Gastrocnemius medialis (tissue), 4 donors: Measurements from ENCODE around the gene ANO9. TPM values are rescaled to one million over a fixed set of nuclear protein-coding genes. Genes with fewer than 3 reads are reported as not detected.

ENCODE experiments used
- ATAC-seq, 2 donors: fragments of 150-250 bp; one replicate each; pipeline ENCODE4 v1.9.1; 2016
- DNase-seq, 2 donors: peaks; one replicate each; pipeline ENCODE4 v3.0.0-alpha.2; 2019
- H3K27ac ChIP-seq, 4 donors: fragments of 200-600 bp; sonication (generic); 1 replicate in 1 of 4; 2 replicates in 3 of 4; pipeline ENCODE4 v1.5.1; 2016 to 2018; ENCODE audit warnings: mild to moderate bottlenecking in 2 of 4, moderate library complexity in 1 of 4
- H3K27me3 ChIP-seq, 3 donors: fragments of 200-600 bp; sonication (generic) in 2 of 3; 1 replicate in 1 of 3; 2 replicates in 2 of 3; pipeline versions ENCODE4 v1.5.1 to v1.6.0; 2016 to 2019; ENCODE audit warnings: mild to moderate bottlenecking in 1 of 3, moderate library complexity in 1 of 3
- H3K36me3 ChIP-seq, 2 donors: fragments of 200-600 bp; sonication (generic) in 1 of 2; one replicate each; pipeline ENCODE4 v1.5.1; 2017 to 2018
- H3K4me1 ChIP-seq, 2 donors: fragments of 200-600 bp; sonication (generic) in 1 of 2; one replicate each; pipeline ENCODE4 v1.5.1; 2016 to 2017; ENCODE audit warnings: mild to moderate bottlenecking in 2 of 2
- H3K4me3 ChIP-seq, 4 donors: fragments of 200-600 bp; sonication (generic) in 3 of 4; 1 replicate in 1 of 4; 2 replicates in 3 of 4; pipeline ENCODE4 v1.5.1; 2016 to 2019; ENCODE audit warnings: mild to moderate bottlenecking in 2 of 4
- H3K9me3 ChIP-seq, 3 donors: fragments of 200-600 bp; sonication (generic) in 2 of 3; 1 replicate in 1 of 3; 2 replicates in 2 of 3; pipeline ENCODE4 v1.5.1; 2016 to 2019
- CTCF ChIP-seq, 5 experiments: fragments of 450-650 bp in 3 of 5; fragments of 200-600 bp in 2 of 5; sonication (generic) in 2 of 5; IDR thresholded peaks in 4 of 5; conservative IDR thresholded peaks in 1 of 5; 1 replicate in 4 of 5; 2 replicates in 1 of 5; pipeline ENCODE4 v1.5.1; 2016 to 2019; ENCODE audit warnings: antibody characterized with exemption in 5 of 5, mild to moderate bottlenecking in 3 of 5, moderate library complexity in 3 of 5
- POLR2A ChIP-seq, 2 donors: fragments of 450-650 bp; IDR thresholded peaks; one replicate each; pipeline ENCODE4 v1.6.1; 2017; ENCODE audit warnings: antibody characterized with exemption in 2 of 2, mild to moderate bottlenecking in 2 of 2, moderate library complexity in 2 of 2
- in situ Hi-C, 4 donors: fragments of 200-750 bp; cut with MboI; loops; one replicate each; pipeline versions ENCODE4 v1.15.0 to v1.8.0; 2017; ENCODE audit warnings: low sequenced_read_pairs in 4 of 4
- intact Hi-C: fragments of 100-400 bp; cut with DNase I; formaldehyde crosslinking; loops from one replicate; pipeline ENCODE4 v1.15.1; 2023; ENCODE audit warnings: low total_unique reads
- total RNA-seq, 4 donors: library from RNA; depleted of rRNA; stranded (reverse); fragments of >200 nt; gene quantifications; one replicate each; pipeline versions ENCODE4 v1.1.0 to v1.2.3, GENCODE V29; 2016

Gene ANO9
- total RNA-seq, 4 donors from 2014 or later = 0.23 to 0.41 TPM; not detected in 2

GRCh38 chr11:381501-382072 lies 60.2 kb downstream of the ANO9 start:
- no peaks in the 10 kb centered on the region for H3K36me3 ChIP-seq
- no peaks in the 10 kb centered on the region for H3K4me1 ChIP-seq
- H3K4me3 ChIP-seq = no peak overlapping the region
- intact Hi-C loops (no loop called here), in situ Hi-C loops (no loop called here)
- DNase-seq (no peak), ATAC-seq (no peak)
- H3K27ac ChIP-seq = no peak overlapping the region
- peaks cover 0 to 20% (median 3%) of the 10 kb centered on the region in 3 donors for H3K27me3 ChIP-seq
- no peaks in the 10 kb centered on the region for H3K9me3 ChIP-seq
- TF ChIP-seq CTCF (IDR thresholded peaks at IDR 0.05 in 4 of 5, conservative IDR thresholded peaks at IDR 0.05 in 1 of 5) (no peak), POLR2A (IDR thresholded peaks at IDR 0.05) (no peak)

GRCh38 chr11:380996-381395 lies 60.8 kb downstream of the ANO9 start:
- intact Hi-C loops (no loop called here), in situ Hi-C loops (no loop called here)
- Histone ChIP-seq H3K36me3 (no peaks in the 10 kb centered on the region), H3K4me3 (no peak overlapping the region), H3K9me3 (no peaks in the 10 kb centered on the region), H3K27ac (no peak overlapping the region), H3K27me3 (peaks cover 0 to 20% (median 3%) of the 10 kb centered on the region in 3 donors), H3K4me1 (no peaks in the 10 kb centered on the region)
- ATAC-seq (no peak), DNase-seq (no peak)
- no peak for TF ChIP-seq POLR2A (IDR thresholded peaks at IDR 0.05)
- TF ChIP-seq CTCF (IDR thresholded peaks at IDR 0.05 in 4 of 5, conservative IDR thresholded peaks at IDR 0.05 in 1 of 5) = no peak

GRCh38 chr11:380491-380890 lies 61.3 kb downstream of the ANO9 start:
- ATAC-seq = no peak
- peaks cover 0 to 20% (median 3%) of the 10 kb centered on the region in 3 donors for H3K27me3 ChIP-seq
- H3K9me3 ChIP-seq = no peaks in the 10 kb centered on the region
- H3K36me3 ChIP-seq = no peaks in the 10 kb centered on the region
- intact Hi-C loops = no loop called here
- no peak for DNase-seq
- no peak overlapping the region for H3K27ac ChIP-seq
- no peak overlapping the region for H3K4me3 ChIP-seq
- in situ Hi-C loops = no loop called here
- H3K4me1 ChIP-seq = no peaks in the 10 kb centered on the region
- TF ChIP-seq CTCF (IDR thresholded peaks at IDR 0.05 in 4 of 5, conservative IDR thresholded peaks at IDR 0.05 in 1 of 5) = no peak
- TF ChIP-seq POLR2A (IDR thresholded peaks at IDR 0.05) = no peak

GRCh38 chr11:380095-380480 lies 61.7 kb downstream of the ANO9 start:
- TF ChIP-seq CTCF (IDR thresholded peaks at IDR 0.05 in 4 of 5, conservative IDR thresholded peaks at IDR 0.05 in 1 of 5) = no peak
- H3K4me1 ChIP-seq = no peaks in the 10 kb centered on the region
- H3K27ac ChIP-seq = no peak overlapping the region
- intact Hi-C loops (no loop called here), in situ Hi-C loops (no loop called here)
- H3K9me3 ChIP-seq = no peaks in the 10 kb centered on the region
- no peaks in the 10 kb centered on the region for H3K36me3 ChIP-seq
- no peak overlapping the region for H3K4me3 ChIP-seq
- peaks cover 0 to 20% (median 3%) of the 10 kb centered on the region in 3 donors for H3K27me3 ChIP-seq
- no peak for ATAC-seq
- DNase-seq = no peak
